ENCODE measurements around the gene NEK5.

- TF ChIP-seq CTCF (IDR thresholded peaks at IDR 0.05 in 4 of 5, conservative IDR thresholded peaks at IDR 0.05 in 1 of 5) (no peak), POLR2A (IDR thresholded peaks at IDR 0.05) (no peak)
Measured at GRCh38 chr13:52061587-52061986, 67.3 kb downstream of the NEK5 start.

Data from gastrocnemius medialis (tissue), 4 donors.